Liver (tissue), 9 donors: ENCODE data around the gene UBE2N. TPM values are rescaled to one million over a fixed set of nuclear protein-coding genes. Genes with fewer than 3 reads are reported as not detected.

ENCODE experiments used
- DNase-seq: peaks from one replicate; pipeline ENCODE4 v3.0.0-alpha.2; 2017; ENCODE audit warnings: low spot score
- H3K27ac ChIP-seq, 2 donors: one replicate each; pipeline ENCODE4 v1.7.0; 2013; ENCODE audit warnings: inconsistent platforms in 2 of 2, low read length in 2 of 2, control low read depth in 1 of 2, low read depth in 1 of 2, mild to moderate bottlenecking in 1 of 2
- H3K27me3 ChIP-seq, 4 donors: one replicate each; pipeline versions ENCODE4 v1.6.1 to v1.7.0; 2013; ENCODE audit warnings: low read length in 3 of 4, inconsistent platforms in 1 of 4, mild to moderate bottlenecking in 1 of 4, moderate library complexity in 1 of 4; ENCODE audit not compliant: control insufficient read depth in 4 of 4, insufficient read depth in 4 of 4
- H3K36me3 ChIP-seq, 4 donors: one replicate each; pipeline versions ENCODE4 v1.6.1 to v1.7.0; 2013; ENCODE audit warnings: low read length in 3 of 4, mild to moderate bottlenecking in 3 of 4, low read depth in 1 of 4, moderate library complexity in 1 of 4; ENCODE audit not compliant: control insufficient read depth in 4 of 4, insufficient read depth in 3 of 4
- H3K4me1 ChIP-seq, 4 donors: one replicate each; pipeline versions ENCODE4 v1.6.1 to v1.7.0; 2013; ENCODE audit warnings: low read length in 3 of 4, mild to moderate bottlenecking in 3 of 4, moderate library complexity in 1 of 4; ENCODE audit not compliant: control insufficient read depth in 4 of 4, insufficient read depth in 4 of 4
- H3K4me3 ChIP-seq, 3 donors: one replicate each; pipeline versions ENCODE4 v1.6.1 to v1.7.0; 2013; ENCODE audit warnings: low read length in 3 of 3, control low read depth in 1 of 3, low read depth in 1 of 3, mild to moderate bottlenecking in 1 of 3
- H3K9ac ChIP-seq, 2 donors: one replicate each; pipeline ENCODE4 v1.7.0; 2013; ENCODE audit warnings: low read length in 2 of 2, mild to moderate bottlenecking in 2 of 2, moderate library complexity in 2 of 2, control low read depth in 1 of 2, low read depth in 1 of 2
- H3K9me3 ChIP-seq, 4 donors: one replicate each; pipeline versions ENCODE4 v1.6.1 to v1.7.0; 2013; ENCODE audit warnings: low read length in 3 of 4; ENCODE audit not compliant: control insufficient read depth in 4 of 4
- ATF3 ChIP-seq: IDR thresholded peaks from 2 replicates; pipeline ENCODE4 v1.6.1; 2016; ENCODE audit warnings: antibody characterized with exemption
- CTCF ChIP-seq: fragments of 150-350 bp; IDR thresholded peaks from 2 replicates; pipeline ENCODE4 v1.5.1; 2017; ENCODE audit warnings: improper control_type of control experiment, low read depth, low read length; ENCODE audit not compliant: missing input control
- EGR1 ChIP-seq, 2 donors: IDR thresholded peaks; 2 replicates each; pipeline ENCODE4 v1.6.1; 2016 to 2018; ENCODE audit warnings: antibody characterized with exemption in 2 of 2, low read depth in 2 of 2
- FOXA1 ChIP-seq: IDR thresholded peaks from 2 replicates; pipeline ENCODE4 v1.6.1; 2016; ENCODE audit warnings: antibody characterized with exemption
- FOXA2 ChIP-seq: IDR thresholded peaks from 2 replicates; pipeline ENCODE4 v1.6.1; 2016; ENCODE audit warnings: antibody characterized with exemption
- GABPA ChIP-seq, 2 donors: IDR thresholded peaks in 1 of 2; conservative IDR thresholded peaks in 1 of 2; 2 replicates each; pipeline ENCODE4 v1.6.1; 2016; ENCODE audit warnings: antibody characterized with exemption in 2 of 2, mild to moderate bottlenecking in 1 of 2, moderate library complexity in 1 of 2
- HNF4A ChIP-seq, 2 donors: conservative IDR thresholded peaks; 2 replicates each; pipeline ENCODE4 v1.6.1; 2016; ENCODE audit warnings: antibody characterized with exemption in 2 of 2, mild to moderate bottlenecking in 2 of 2
- HNF4G ChIP-seq: IDR thresholded peaks from 2 replicates; pipeline ENCODE4 v1.6.1; 2016; ENCODE audit warnings: antibody characterized with exemption
- MAX ChIP-seq: IDR thresholded peaks from 2 replicates; pipeline ENCODE4 v1.6.1; 2016; ENCODE audit warnings: antibody characterized with exemption
- NR2F2 ChIP-seq: IDR thresholded peaks from 2 replicates; pipeline ENCODE4 v1.6.1; 2016; ENCODE audit warnings: antibody characterized with exemption
- RAD21 ChIP-seq, 2 donors: IDR thresholded peaks; 2 replicates each; pipeline ENCODE4 v1.6.1; 2016; ENCODE audit warnings: antibody characterized with exemption in 2 of 2, mild to moderate bottlenecking in 2 of 2
- RXRA ChIP-seq, 2 donors: IDR thresholded peaks; 2 replicates each; pipeline ENCODE4 v1.6.1; 2017 to 2018; ENCODE audit warnings: antibody characterized with exemption in 2 of 2, mild to moderate bottlenecking in 1 of 2
- TAF1 ChIP-seq: conservative IDR thresholded peaks from 2 replicates; pipeline ENCODE4 v1.6.1; 2016; ENCODE audit warnings: antibody characterized with exemption, mild to moderate bottlenecking
- YY1 ChIP-seq: IDR thresholded peaks from 2 replicates; pipeline ENCODE4 v1.6.1; 2016; ENCODE audit warnings: antibody characterized with exemption, mild to moderate bottlenecking
- ZBTB33 ChIP-seq: IDR thresholded peaks from 2 replicates; pipeline ENCODE4 v1.6.1; 2016; ENCODE audit warnings: antibody characterized with exemption
- WGBS: extraction: QIAGEN DNeasy Blood & Tissue Kit; methylation state at CpG from one replicate; pipeline ENCODE4 v1.1.7; 2013; 5-methylcytosine and 5-hydroxymethylcytosine counted together
- polyA plus RNA-seq, 2 donors: library from polyadenylated mRNA; stranded (reverse) in 1 of 2; unstranded in 1 of 2; fragments of 200-250 nt in 1 of 2; fragments of >200 nt in 1 of 2; fragmentation: Nextera tagmentation in 1 of 2; extraction: Ambion mirVana in 1 of 2; gene quantifications; one replicate each; pipeline versions ENCODE4 v1.2.1 to v1.2.3, GENCODE V29; 2013 to 2015
- total RNA-seq, 2 donors: library from RNA; depleted of rRNA; stranded (reverse); fragments of >200 nt; gene quantifications; one replicate each; pipeline ENCODE4 v1.2.3, GENCODE V29; 2014
- TF ChIP-seq, protein P1 (sequence below): IDR thresholded peaks from 2 replicates; pipeline ENCODE4 v1.6.1; 2016; ENCODE audit warnings: antibody characterized with exemption, mild to moderate bottlenecking
- donor health status: healthy.
- donor health status: healthy.
- donor health status: healthy.
- donor health status: healthy.
- donor health status: healthy.

Gene UBE2N
- total and polyA plus RNA-seq, 4 donors: 13.9 to 63.7 (median 32.6) TPM

- DNase-seq: no peak
- H3K9me3 ChIP-seq: no peaks in the 10 kb centered on the region
- H3K4me1 ChIP-seq: peaks cover 0 to 4% (median 2%) of the 10 kb centered on the region in 4 donors
- no peaks in the 10 kb centered on the region for H3K27me3 ChIP-seq
- TF ChIP-seq MAX (no peak), YY1 (peak; percentile 21), HNF4A (conservative IDR thresholded peaks at IDR 0.05) (peak in 1 of 2 donors; percentile 11), RXRA (IDR thresholded peaks at IDR 0.05) (peak; percentile 57 to 70), RAD21 (IDR thresholded peaks at IDR 0.05) (no peak), NR2F2 (no peak), FOXA2 (no peak), EGR1 (IDR thresholded peaks at IDR 0.05; ENCODE audit: low read depth in 2 of 2) (no peak), HNF4G (no peak), FOXA1 (no peak), ZBTB33 (no peak), TAF1 (no peak), ATF3 (no peak), CTCF (no peak), GABPA (IDR thresholded peaks at IDR 0.05 in 1 of 2, conservative IDR thresholded peaks at IDR 0.05 in 1 of 2) (no peak)
- TF ChIP-seq, protein P1, sequence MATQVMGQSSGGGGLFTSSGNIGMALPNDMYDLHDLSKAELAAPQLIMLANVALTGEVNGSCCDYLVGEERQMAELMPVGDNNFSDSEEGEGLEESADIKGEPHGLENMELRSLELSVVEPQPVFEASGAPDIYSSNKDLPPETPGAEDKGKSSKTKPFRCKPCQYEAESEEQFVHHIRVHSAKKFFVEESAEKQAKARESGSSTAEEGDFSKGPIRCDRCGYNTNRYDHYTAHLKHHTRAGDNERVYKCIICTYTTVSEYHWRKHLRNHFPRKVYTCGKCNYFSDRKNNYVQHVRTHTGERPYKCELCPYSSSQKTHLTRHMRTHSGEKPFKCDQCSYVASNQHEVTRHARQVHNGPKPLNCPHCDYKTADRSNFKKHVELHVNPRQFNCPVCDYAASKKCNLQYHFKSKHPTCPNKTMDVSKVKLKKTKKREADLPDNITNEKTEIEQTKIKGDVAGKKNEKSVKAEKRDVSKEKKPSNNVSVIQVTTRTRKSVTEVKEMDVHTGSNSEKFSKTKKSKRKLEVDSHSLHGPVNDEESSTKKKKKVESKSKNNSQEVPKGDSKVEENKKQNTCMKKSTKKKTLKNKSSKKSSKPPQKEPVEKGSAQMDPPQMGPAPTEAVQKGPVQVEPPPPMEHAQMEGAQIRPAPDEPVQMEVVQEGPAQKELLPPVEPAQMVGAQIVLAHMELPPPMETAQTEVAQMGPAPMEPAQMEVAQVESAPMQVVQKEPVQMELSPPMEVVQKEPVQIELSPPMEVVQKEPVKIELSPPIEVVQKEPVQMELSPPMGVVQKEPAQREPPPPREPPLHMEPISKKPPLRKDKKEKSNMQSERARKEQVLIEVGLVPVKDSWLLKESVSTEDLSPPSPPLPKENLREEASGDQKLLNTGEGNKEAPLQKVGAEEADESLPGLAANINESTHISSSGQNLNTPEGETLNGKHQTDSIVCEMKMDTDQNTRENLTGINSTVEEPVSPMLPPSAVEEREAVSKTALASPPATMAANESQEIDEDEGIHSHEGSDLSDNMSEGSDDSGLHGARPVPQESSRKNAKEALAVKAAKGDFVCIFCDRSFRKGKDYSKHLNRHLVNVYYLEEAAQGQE: no peak
- no peak overlapping the region for H3K4me3 ChIP-seq
- no peak overlapping the region for H3K9ac ChIP-seq
- 74% methylated on average over 8 of the region's 8 CpGs for WGBS
- H3K27ac ChIP-seq: no peak overlapping the region
- H3K36me3 ChIP-seq: peaks cover 10 to 42% (median 31%) of the 10 kb centered on the region in 4 donors
Measured at GRCh38 chr12:93484315-93484981, 42.7 kb upstream of the UBE2N start.
